Measurements from ENCODE around the gene NRXN3. TPM values are rescaled to one million over a fixed set of nuclear protein-coding genes. Genes with fewer than 3 reads are reported as not detected.

Gene NRXN3
- polyA plus RNA-seq, 1 experiment: 1.1 TPM

GRCh38 chr14:78644824-78645559, 474.8 kb downstream of the NRXN3 start:
- Histone ChIP-seq H3K27ac (ENCODE audit: low read depth, low read length) (no peak overlapping the region), H3K27me3 (ENCODE audit: control insufficient read depth, insufficient read depth, low read length) (no peaks in the 10 kb centered on the region), H3K4me3 (ENCODE audit: low read depth, low read length) (no peak overlapping the region), H3K9me3 (ENCODE audit: control insufficient read depth, insufficient read depth, low read length) (peaks cover 20% of the 10 kb centered on the region)
- CTCF ChIA-PET: no interaction called here
- POLR2A ChIA-PET: no interaction called here
- TF ChIP-seq, protein P1, sequence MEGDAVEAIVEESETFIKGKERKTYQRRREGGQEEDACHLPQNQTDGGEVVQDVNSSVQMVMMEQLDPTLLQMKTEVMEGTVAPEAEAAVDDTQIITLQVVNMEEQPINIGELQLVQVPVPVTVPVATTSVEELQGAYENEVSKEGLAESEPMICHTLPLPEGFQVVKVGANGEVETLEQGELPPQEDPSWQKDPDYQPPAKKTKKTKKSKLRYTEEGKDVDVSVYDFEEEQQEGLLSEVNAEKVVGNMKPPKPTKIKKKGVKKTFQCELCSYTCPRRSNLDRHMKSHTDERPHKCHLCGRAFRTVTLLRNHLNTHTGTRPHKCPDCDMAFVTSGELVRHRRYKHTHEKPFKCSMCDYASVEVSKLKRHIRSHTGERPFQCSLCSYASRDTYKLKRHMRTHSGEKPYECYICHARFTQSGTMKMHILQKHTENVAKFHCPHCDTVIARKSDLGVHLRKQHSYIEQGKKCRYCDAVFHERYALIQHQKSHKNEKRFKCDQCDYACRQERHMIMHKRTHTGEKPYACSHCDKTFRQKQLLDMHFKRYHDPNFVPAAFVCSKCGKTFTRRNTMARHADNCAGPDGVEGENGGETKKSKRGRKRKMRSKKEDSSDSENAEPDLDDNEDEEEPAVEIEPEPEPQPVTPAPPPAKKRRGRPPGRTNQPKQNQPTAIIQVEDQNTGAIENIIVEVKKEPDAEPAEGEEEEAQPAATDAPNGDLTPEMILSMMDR (IDR thresholded peaks at IDR 0.05; ENCODE audit: low read depth, low read length): no peak
- no peak for DNase-seq (ENCODE audit: low read depth, low spot score)

DNA sequence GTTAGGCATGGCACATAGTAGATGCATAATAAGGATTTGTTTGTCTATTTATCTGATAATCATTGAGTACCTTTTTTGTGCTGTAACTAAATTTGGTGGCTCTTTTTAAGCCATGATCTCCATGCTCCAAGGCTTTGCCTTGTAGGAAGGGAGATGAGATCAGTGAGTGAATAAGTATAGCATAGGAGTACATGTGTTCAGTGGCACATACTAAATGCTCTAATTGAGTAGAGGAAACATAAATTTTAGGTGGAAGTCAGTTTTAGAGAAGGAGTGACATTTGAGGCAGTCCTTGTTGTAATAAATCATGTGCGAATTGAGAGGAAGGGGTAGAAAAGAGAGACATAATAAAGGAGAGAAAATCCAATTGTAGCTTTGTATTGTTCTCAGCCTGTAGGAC, 482.6 kb downstream of the NRXN3 start:
- ChIA-PET CTCF (no interaction called here), POLR2A (no interaction called here)
- H3K4me3 ChIP-seq (ENCODE audit: low read depth, low read length): no peak overlapping the region

GRCh38 chr14:78653173-78653572, 483.0 kb downstream of the NRXN3 start:
- POLR2A ChIA-PET: no interaction called here
- DNase-seq (ENCODE audit: low read depth, low spot score): no peak
- TF ChIP-seq, protein P1 (IDR thresholded peaks at IDR 0.05; ENCODE audit: low read depth, low read length): no peak

More for the DNA sequence above, 482.6 kb downstream of the NRXN3 start:
- H3K27me3 ChIP-seq (ENCODE audit: control insufficient read depth, insufficient read depth, low read length): no peaks in the 10 kb centered on the region
- H3K27ac ChIP-seq (ENCODE audit: low read depth, low read length): no peak overlapping the region
- DNase-seq (ENCODE audit: low read depth, low spot score): no peak
- H3K9me3 ChIP-seq (ENCODE audit: control insufficient read depth, insufficient read depth, low read length): peaks cover 12% of the 10 kb centered on the region
- TF ChIP-seq, protein P1 (IDR thresholded peaks at IDR 0.05; ENCODE audit: low read depth, low read length): no peak

DNA sequence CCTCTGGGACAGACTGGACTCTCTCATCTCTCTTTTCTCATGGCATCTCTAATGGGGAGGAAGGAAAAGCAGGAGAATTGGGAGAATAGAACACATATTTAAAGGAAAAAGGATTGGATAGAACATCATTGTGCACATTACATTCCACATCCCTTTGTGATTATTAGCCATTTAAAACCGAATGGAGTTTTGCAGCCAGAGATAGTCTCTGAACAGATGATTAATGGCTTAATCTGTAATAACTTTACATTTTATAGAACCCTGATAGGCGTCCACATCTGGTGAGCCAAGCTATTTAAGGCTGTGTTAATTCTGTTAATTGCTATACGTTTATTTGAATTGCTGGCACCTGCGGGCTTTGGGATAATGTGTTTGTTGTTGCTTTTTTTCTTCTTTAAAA, 487.3 kb downstream of the NRXN3 start:
- no peak overlapping the region for H3K4me3 ChIP-seq (ENCODE audit: low read depth, low read length)
- TF ChIP-seq, protein P1 (IDR thresholded peaks at IDR 0.05; ENCODE audit: low read depth, low read length): no peak
- no peak for DNase-seq (ENCODE audit: low read depth, low spot score)
- H3K27ac ChIP-seq (ENCODE audit: low read depth, low read length): no peak overlapping the region
- POLR2A ChIA-PET: no interaction called here
- peaks cover 12% of the 10 kb centered on the region for H3K9me3 ChIP-seq (ENCODE audit: control insufficient read depth, insufficient read depth, low read length)
- no peaks in the 10 kb centered on the region for H3K27me3 ChIP-seq (ENCODE audit: control insufficient read depth, insufficient read depth, low read length)
- CTCF ChIA-PET: no interaction called here

More at GRCh38 chr14:78653173-78653572, 483.0 kb downstream of the NRXN3 start:
- Histone ChIP-seq H3K27ac (ENCODE audit: low read depth, low read length) (no peak overlapping the region), H3K9me3 (ENCODE audit: control insufficient read depth, insufficient read depth, low read length) (peaks cover 12% of the 10 kb centered on the region), H3K27me3 (ENCODE audit: control insufficient read depth, insufficient read depth, low read length) (no peaks in the 10 kb centered on the region), H3K4me3 (ENCODE audit: low read depth, low read length) (no peak overlapping the region)
- CTCF ChIA-PET: no interaction called here

- TF ChIP-seq, protein P1 (IDR thresholded peaks at IDR 0.05; ENCODE audit: low read depth, low read length): no peak
- peaks cover 3% of the 10 kb centered on the region for H3K9me3 ChIP-seq (ENCODE audit: control insufficient read depth, insufficient read depth, low read length)
- no peaks in the 10 kb centered on the region for H3K27me3 ChIP-seq (ENCODE audit: control insufficient read depth, insufficient read depth, low read length)
- ChIA-PET POLR2A (no interaction called here), CTCF (no interaction called here)
- H3K27ac ChIP-seq (ENCODE audit: low read depth, low read length): no peak overlapping the region
- H3K4me3 ChIP-seq (ENCODE audit: low read depth, low read length): no peak overlapping the region
- no peak for DNase-seq (ENCODE audit: low read depth, low spot score)
Measured at GRCh38 chr14:78664841-78665240, 494.7 kb downstream of the NRXN3 start.

Measured in AG04450 (cell line).